IMR-90 (cell line): ENCODE measurements around the gene ALKBH6. TPM values are rescaled to one million over a fixed set of nuclear protein-coding genes. Genes with fewer than 3 reads are reported as not detected.

Experiments
- ATAC-seq: fragments of 200-7000 bp; cut with Tn5 transposase; 2 replicates; pipeline ENCODE4 v1.9.1; 2020; ENCODE audit warnings: low read depth, mild to moderate bottlenecking, moderate library complexity
- BruUV-seq: library from RNA; stranded (reverse); fragments of 400-500 nt; replicated peaks from 2 replicates; lab custom pipeline; 2021; lab: Mats Ljungman, UMichigan
- CTCF ChIA-PET: fragments of 300-600 bp; formaldehyde crosslinking; extraction: SDS; loops from one replicate; lab custom pipeline; 2021; ENCODE audit warnings: antibody characterized with exemption; lab: Yijun Ruan, JAX
- POLR2A ChIA-PET: fragments of 300-600 bp; sonication (Branson Sonifier 250); formaldehyde crosslinking; loops from one replicate; lab custom pipeline; 2022; ENCODE audit warnings: antibody characterized with exemption; ENCODE audit not compliant: unreplicated experiment; lab: Charles Lee
- DNase-seq: peaks from one replicate; pipeline ENCODE4 v3.0.0; 2013
- H2AFZ ChIP-seq: replicated peaks from 2 replicates; pipeline ENCODE3; 2013; ENCODE audit warnings: low read length, mild to moderate bottlenecking; ENCODE audit not compliant: poor library complexity
- H2AK5ac ChIP-seq: 2 replicates; pipeline ENCODE4 v1.6.1; 2013; ENCODE audit warnings: low read depth, low read length, inconsistent platforms
- H2AK9ac ChIP-seq: replicated peaks from 2 replicates; pipeline ENCODE3; 2013; ENCODE audit warnings: mild to moderate bottlenecking, low read depth, low read length, moderate library complexity; ENCODE audit not compliant: poor library complexity
- H2BK120ac ChIP-seq: 2 replicates; pipeline ENCODE4 v1.6.1; 2013; ENCODE audit warnings: low read depth, low read length, inconsistent platforms
- H2BK15ac ChIP-seq: 3 replicates; pipeline ENCODE4 v1.6.1; 2013; ENCODE audit warnings: low read depth, low read length, inconsistent platforms
- H2BK20ac ChIP-seq: 2 replicates; pipeline ENCODE4 v1.6.1; 2013; ENCODE audit warnings: low read depth, mild to moderate bottlenecking, inconsistent platforms, low read length, moderate library complexity
- H2BK5ac ChIP-seq: 2 replicates; pipeline ENCODE4 v1.6.1; 2013; ENCODE audit warnings: mild to moderate bottlenecking, low read depth, low read length, inconsistent platforms; ENCODE audit not compliant: poor library complexity, severe bottlenecking
- H3K14ac ChIP-seq: replicated peaks from 2 replicates; pipeline ENCODE4 v1.6.1; 2013; ENCODE audit warnings: low read depth, low read length, inconsistent platforms
- H3K18ac ChIP-seq: 2 replicates; pipeline ENCODE4 v1.6.1; 2013; ENCODE audit warnings: low read depth, low read length, control low read depth
- H3K23ac ChIP-seq: 2 replicates; pipeline ENCODE4 v1.6.1; 2013; ENCODE audit warnings: low read depth, low read length, inconsistent platforms
- H3K27ac ChIP-seq: 2 replicates; pipeline ENCODE4 v1.5.1; 2013; ENCODE audit warnings: mild to moderate bottlenecking, control low read depth, low read length; ENCODE audit not compliant: insufficient read depth
- H3K27me3 ChIP-seq: 2 replicates; pipeline ENCODE4 v1.6.1; 2013; ENCODE audit warnings: low read length; ENCODE audit not compliant: control insufficient read depth, insufficient read depth
- H3K36me3 ChIP-seq: 2 replicates; pipeline ENCODE4 v1.6.1; 2013; ENCODE audit warnings: low read length, mixed read lengths; ENCODE audit not compliant: control insufficient read depth, insufficient read depth
- H3K4ac ChIP-seq: 2 replicates; pipeline ENCODE4 v1.6.1; 2013; ENCODE audit warnings: low read depth, low read length, inconsistent platforms
- H3K4me1 ChIP-seq: 2 replicates; pipeline ENCODE4 v1.6.1; 2013; ENCODE audit warnings: low read length, mixed read lengths; ENCODE audit not compliant: control insufficient read depth, insufficient read depth
- H3K4me2 ChIP-seq: 2 replicates; pipeline ENCODE4 v1.6.1; 2013; ENCODE audit warnings: low read depth, mild to moderate bottlenecking, control low read depth, low read length, moderate library complexity
- H3K4me3 ChIP-seq: 2 replicates; pipeline ENCODE4 v1.5.1; 2013; ENCODE audit warnings: low read depth, mild to moderate bottlenecking, control low read depth, low read length, moderate library complexity; ENCODE audit not compliant: insufficient read depth
- H3K56ac ChIP-seq: 2 replicates; pipeline ENCODE4 v1.6.1; 2013; ENCODE audit warnings: low read length, inconsistent platforms; ENCODE audit not compliant: insufficient read depth; ENCODE audit errors: extremely low read depth
- H3K79me1 ChIP-seq, 2 experiments: 2 replicates each; pipeline ENCODE4 v1.6.1; 2013; ENCODE audit warnings: low read length in 2 of 2, inconsistent platforms in 1 of 2, low read depth in 1 of 2
- H3K9ac ChIP-seq: 2 replicates; pipeline ENCODE4 v1.6.1; 2013; ENCODE audit warnings: low read depth, low read length, control low read depth
- H3K9me1 ChIP-seq: 2 replicates; pipeline ENCODE4 v1.6.1; 2013; ENCODE audit warnings: low read length, inconsistent platforms; ENCODE audit not compliant: insufficient read depth
- H3K9me3 ChIP-seq: 2 replicates; pipeline ENCODE4 v1.6.1; 2013; ENCODE audit warnings: low read length; ENCODE audit not compliant: control insufficient read depth, insufficient read depth
- H4K20me1 ChIP-seq: 2 replicates; pipeline ENCODE4 v1.6.1; 2013; ENCODE audit warnings: low read length, inconsistent platforms; ENCODE audit not compliant: insufficient read depth
- H4K5ac ChIP-seq: 2 replicates; pipeline ENCODE4 v1.6.1; 2013; ENCODE audit warnings: mild to moderate bottlenecking, low read depth, low read length, control low read depth
- H4K8ac ChIP-seq, 2 experiments: 2 replicates each; pipeline ENCODE4 v1.6.1; 2013; ENCODE audit warnings: low read depth in 2 of 2, low read length in 2 of 2, control low read depth in 1 of 2, inconsistent platforms in 1 of 2
- H4K91ac ChIP-seq: 2 replicates; pipeline ENCODE4 v1.6.1; 2013; ENCODE audit warnings: low read depth, low read length, inconsistent platforms; ENCODE audit not compliant: insufficient read depth
- CTCF ChIP-seq: conservative IDR thresholded peaks from 2 replicates; pipeline ENCODE4 v1.5.1; 2012; ENCODE audit warnings: mild to moderate bottlenecking, low read depth, low read length, improper control_type of control experiment
- FOS ChIP-seq: fragments of 150-350 bp; IDR thresholded peaks from 2 replicates; pipeline ENCODE4 v1.6.1; 2016; ENCODE audit warnings: low read depth, low read length
- MAFK ChIP-seq: IDR thresholded peaks from 2 replicates; pipeline ENCODE4 v1.6.1; 2012; ENCODE audit warnings: low read depth, low read length, improper control_type of control experiment
- MXI1 ChIP-seq: IDR thresholded peaks from 2 replicates; pipeline ENCODE4 v1.6.1; 2012; ENCODE audit warnings: low read depth, mild to moderate bottlenecking, low read length, moderate library complexity, borderline replicate concordance
- NFE2L2 ChIP-seq: fragments of 150-350 bp; IDR thresholded peaks from 2 replicates; pipeline ENCODE4 v1.6.1; 2016; ENCODE audit warnings: low read depth, mild to moderate bottlenecking, low read length
- POLR2A ChIP-seq: IDR thresholded peaks from 2 replicates; pipeline ENCODE4 v1.6.1; 2012; ENCODE audit warnings: mild to moderate bottlenecking, low read depth, low read length
- RAD21 ChIP-seq: IDR thresholded peaks from 2 replicates; pipeline ENCODE4 v1.6.1; 2012; ENCODE audit warnings: low read length, improper control_type of control experiment
- SMC3 ChIP-seq: fragments of 150-350 bp; IDR thresholded peaks from 2 replicates; pipeline ENCODE4 v1.6.1; 2016; ENCODE audit warnings: low read depth, mild to moderate bottlenecking, antibody characterized with exemption, low read length, moderate library complexity
- WGBS, 2 experiments: methylation state at CpG; one replicate each; pipeline versions ENCODE4 v1.1.5 to v1.1.7; 2013; ENCODE audit warnings: missing lambda C conversion rate in 2 of 2; ENCODE audit not compliant: insufficient read length in 1 of 2; ENCODE audit errors: extremely low coverage in 2 of 2; 5-methylcytosine and 5-hydroxymethylcytosine counted together
- dilution Hi-C: fragments of 300-500 bp; cut with HindIII; formaldehyde crosslinking; loops from one replicate; pipeline ENCODE4 v1.14.3; 2018; ENCODE audit warnings: low sequenced_read_pairs; ENCODE audit not compliant: unreplicated experiment
- in situ Hi-C: fragments of 300-500 bp; cut with MboI; formaldehyde crosslinking; loops from 3 replicates; pipeline ENCODE4 v1.14.3; 2019; ENCODE audit warnings: low sequenced_read_pairs, inconsistent platforms, mixed read lengths
- intact Hi-C: fragments of 100-400 bp; cut with micrococcal nuclease; formaldehyde crosslinking; loops from 2 replicates; pipeline ENCODE4 v1.10.0; 2022
- polyA plus RNA-seq, 3 experiments: library from polyadenylated mRNA; depleted of rRNA; stranded (reverse); fragments of >200 nt; gene quantifications; 2 replicates each; pipeline ENCODE4 v1.2.3, GENCODE V29; 2012; ENCODE audit warnings: low replicate concordance in 1 of 3
- total RNA-seq: library from RNA; depleted of rRNA; stranded (reverse); fragments of >200 nt; gene quantifications from 2 replicates; pipeline ENCODE4 v1.2.3, GENCODE V29; 2012
- TF ChIP-seq, protein P1 (sequence below): fragments of 150-350 bp; IDR thresholded peaks from 2 replicates; pipeline ENCODE4 v1.6.1; 2016; ENCODE audit warnings: low read depth, mild to moderate bottlenecking, low read length, moderate library complexity, borderline replicate concordance
- TF ChIP-seq, protein P2 (sequence below): fragments of 150-350 bp; IDR thresholded peaks from 2 replicates; pipeline ENCODE4 v1.6.1; 2017; ENCODE audit warnings: mild to moderate bottlenecking, antibody characterized with exemption, low read length, low read depth

The ALKBH6 gene
- total and polyA plus RNA-seq, 2 of the 4 experiments (the other 2 are of a cell fraction), result 12.9 to 38.7 TPM

- no peaks in the 10 kb centered on the region for H3K4me1 ChIP-seq
- H3K9me1 ChIP-seq, result no peaks in the 10 kb centered on the region
- no peak overlapping the region for H3K23ac ChIP-seq
- ChIA-PET CTCF (interaction anchor here (1.0 to 1.4 kb wide), 3 partner anchors 53 to 108 kb away, joined by 4 to 6 read pairs (median 4); partner anchors contain the start of genes POLR2I and TBCB), POLR2A (no interaction called here)
- H3K9me3 ChIP-seq, result no peaks in the 10 kb centered on the region
- no peak overlapping the region for H3K4ac ChIP-seq
- H3K56ac ChIP-seq, result no peak overlapping the region
- no CpG with 5 or more reads among the region's 2 CpGs for WGBS, 2 experiments
- intact Hi-C loops (loop anchor here (2.0 kb wide), 1 partner anchor 53 kb away; the partner anchor contains the start of genes POLR2I and TBCB), dilution Hi-C loops (no loop called here), in situ Hi-C loops (no loop called here)
- H3K9ac ChIP-seq, result no peak overlapping the region
- no peak overlapping the region for H3K4me2 ChIP-seq
- H3K79me1 ChIP-seq, result peaks cover 16 to 45% of the 10 kb centered on the region in 2 experiments
- no peak overlapping the region for H2BK15ac ChIP-seq
- no peak overlapping the region for H2BK20ac ChIP-seq
- H4K20me1 ChIP-seq, result no peaks in the 10 kb centered on the region
- H3K36me3 ChIP-seq, result peaks cover 4% of the 10 kb centered on the region
- H3K27me3 ChIP-seq, result no peaks in the 10 kb centered on the region
- ATAC-seq (no peak), DNase-seq (no peak)
- no peak overlapping the region for H2BK120ac ChIP-seq
- H3K14ac ChIP-seq, result no peak overlapping the region
- H3K18ac ChIP-seq, result no peak overlapping the region
- H2BK5ac ChIP-seq, result no peak overlapping the region
- H2AFZ ChIP-seq, result no peak overlapping the region
- H4K5ac ChIP-seq, result no peak overlapping the region
- H3K4me3 ChIP-seq, result no peak overlapping the region
- H2AK9ac ChIP-seq, result no peak overlapping the region
- no peak overlapping the region for H4K91ac ChIP-seq
- BruUV-seq, result no TSS peak
- H3K27ac ChIP-seq, result no peak overlapping the region
- no peak for TF ChIP-seq NFE2L2
- TF ChIP-seq RAD21, result no peak
- TF ChIP-seq MAFK, result no peak
- TF ChIP-seq, protein P1, sequence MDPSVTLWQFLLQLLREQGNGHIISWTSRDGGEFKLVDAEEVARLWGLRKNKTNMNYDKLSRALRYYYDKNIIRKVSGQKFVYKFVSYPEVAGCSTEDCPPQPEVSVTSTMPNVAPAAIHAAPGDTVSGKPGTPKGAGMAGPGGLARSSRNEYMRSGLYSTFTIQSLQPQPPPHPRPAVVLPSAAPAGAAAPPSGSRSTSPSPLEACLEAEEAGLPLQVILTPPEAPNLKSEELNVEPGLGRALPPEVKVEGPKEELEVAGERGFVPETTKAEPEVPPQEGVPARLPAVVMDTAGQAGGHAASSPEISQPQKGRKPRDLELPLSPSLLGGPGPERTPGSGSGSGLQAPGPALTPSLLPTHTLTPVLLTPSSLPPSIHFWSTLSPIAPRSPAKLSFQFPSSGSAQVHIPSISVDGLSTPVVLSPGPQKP, result no peak
- TF ChIP-seq FOS, result no peak
- TF ChIP-seq, protein P2, sequence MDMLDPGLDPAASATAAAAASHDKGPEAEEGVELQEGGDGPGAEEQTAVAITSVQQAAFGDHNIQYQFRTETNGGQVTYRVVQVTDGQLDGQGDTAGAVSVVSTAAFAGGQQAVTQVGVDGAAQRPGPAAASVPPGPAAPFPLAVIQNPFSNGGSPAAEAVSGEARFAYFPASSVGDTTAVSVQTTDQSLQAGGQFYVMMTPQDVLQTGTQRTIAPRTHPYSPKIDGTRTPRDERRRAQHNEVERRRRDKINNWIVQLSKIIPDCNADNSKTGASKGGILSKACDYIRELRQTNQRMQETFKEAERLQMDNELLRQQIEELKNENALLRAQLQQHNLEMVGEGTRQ, result no peak
- no peak for TF ChIP-seq CTCF
- TF ChIP-seq POLR2A, result no peak
- no peak for TF ChIP-seq SMC3
- no peak for TF ChIP-seq MXI1
- no peak overlapping the region for H2AK5ac ChIP-seq
- no peak overlapping the region for H4K8ac ChIP-seq
Observed at GRCh38 chr19:36061367-36061766, 47.4 kb upstream of the ALKBH6 start.
